Measurements from ENCODE around the gene UTP4.

DNA sequence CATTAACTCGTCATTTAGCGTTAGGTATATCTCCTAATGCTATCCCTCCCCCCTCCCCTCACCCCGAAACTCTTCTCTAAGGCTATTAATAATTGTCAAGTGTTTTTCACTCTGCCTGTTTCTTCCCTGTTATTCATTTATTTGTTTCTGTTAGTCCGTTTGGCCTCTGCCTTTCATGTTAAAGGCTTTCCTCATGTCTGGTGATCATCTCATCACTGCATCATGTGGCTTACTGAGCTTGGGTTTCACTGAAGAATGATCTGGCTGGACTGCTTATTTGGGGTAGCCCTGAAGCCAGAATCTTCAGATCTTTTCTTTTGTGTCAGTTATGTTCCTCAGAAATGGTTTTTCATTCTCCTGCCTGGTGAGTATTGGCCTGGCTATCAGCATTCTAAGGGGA lies 9.5 kb downstream of the UTP4 start:
- TF ChIP-seq EZH2 (IDR thresholded peaks at IDR 0.05) (no peak), POLR2AphosphoS5 (IDR thresholded peaks at IDR 0.05; ENCODE audit: low read depth, low read length) (no peak), RAD21 (IDR thresholded peaks at IDR 0.05; ENCODE audit: low read depth) (no peak), CBX3 (IDR thresholded peaks at IDR 0.05; ENCODE audit: low read depth) (no peak)
- TF ChIP-seq, protein P1, sequence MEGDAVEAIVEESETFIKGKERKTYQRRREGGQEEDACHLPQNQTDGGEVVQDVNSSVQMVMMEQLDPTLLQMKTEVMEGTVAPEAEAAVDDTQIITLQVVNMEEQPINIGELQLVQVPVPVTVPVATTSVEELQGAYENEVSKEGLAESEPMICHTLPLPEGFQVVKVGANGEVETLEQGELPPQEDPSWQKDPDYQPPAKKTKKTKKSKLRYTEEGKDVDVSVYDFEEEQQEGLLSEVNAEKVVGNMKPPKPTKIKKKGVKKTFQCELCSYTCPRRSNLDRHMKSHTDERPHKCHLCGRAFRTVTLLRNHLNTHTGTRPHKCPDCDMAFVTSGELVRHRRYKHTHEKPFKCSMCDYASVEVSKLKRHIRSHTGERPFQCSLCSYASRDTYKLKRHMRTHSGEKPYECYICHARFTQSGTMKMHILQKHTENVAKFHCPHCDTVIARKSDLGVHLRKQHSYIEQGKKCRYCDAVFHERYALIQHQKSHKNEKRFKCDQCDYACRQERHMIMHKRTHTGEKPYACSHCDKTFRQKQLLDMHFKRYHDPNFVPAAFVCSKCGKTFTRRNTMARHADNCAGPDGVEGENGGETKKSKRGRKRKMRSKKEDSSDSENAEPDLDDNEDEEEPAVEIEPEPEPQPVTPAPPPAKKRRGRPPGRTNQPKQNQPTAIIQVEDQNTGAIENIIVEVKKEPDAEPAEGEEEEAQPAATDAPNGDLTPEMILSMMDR (IDR thresholded peaks at IDR 0.05 in 2 of 3, conservative IDR thresholded peaks at IDR 0.05 in 1 of 3; ENCODE audit: borderline replicate concordance in 1 of 3, insufficient read depth in 1 of 3, low read depth in 2 of 3, low read length in 2 of 3): no peak

Measured in HCT116 (cell line).